Muscle of back (tissue), 11 donors: ENCODE measurements around the gene TRERF1. TPM values are rescaled to one million over a fixed set of nuclear protein-coding genes. Genes with fewer than 3 reads are reported as not detected.
A peak's percentile ranks its signal among the peaks of the same experiment; 100 is the strongest.

Source experiments
- DNase-seq, 3 donors: peaks; one replicate each; pipeline versions ENCODE4 v3.0.0 to v3.0.0-alpha.2; 2013
- polyA plus RNA-seq, 10 donors: library from polyadenylated mRNA; unstranded; fragments of 120-200 nt; gene quantifications; one replicate each; pipeline ENCODE4 v1.2.1, GENCODE V29; 2013; ENCODE audit not compliant: insufficient read length in 10 of 10

TRERF1 gene
- polyA plus RNA-seq, 10 donors = 7.1 to 12.6 (median 8.7) TPM

DNA sequence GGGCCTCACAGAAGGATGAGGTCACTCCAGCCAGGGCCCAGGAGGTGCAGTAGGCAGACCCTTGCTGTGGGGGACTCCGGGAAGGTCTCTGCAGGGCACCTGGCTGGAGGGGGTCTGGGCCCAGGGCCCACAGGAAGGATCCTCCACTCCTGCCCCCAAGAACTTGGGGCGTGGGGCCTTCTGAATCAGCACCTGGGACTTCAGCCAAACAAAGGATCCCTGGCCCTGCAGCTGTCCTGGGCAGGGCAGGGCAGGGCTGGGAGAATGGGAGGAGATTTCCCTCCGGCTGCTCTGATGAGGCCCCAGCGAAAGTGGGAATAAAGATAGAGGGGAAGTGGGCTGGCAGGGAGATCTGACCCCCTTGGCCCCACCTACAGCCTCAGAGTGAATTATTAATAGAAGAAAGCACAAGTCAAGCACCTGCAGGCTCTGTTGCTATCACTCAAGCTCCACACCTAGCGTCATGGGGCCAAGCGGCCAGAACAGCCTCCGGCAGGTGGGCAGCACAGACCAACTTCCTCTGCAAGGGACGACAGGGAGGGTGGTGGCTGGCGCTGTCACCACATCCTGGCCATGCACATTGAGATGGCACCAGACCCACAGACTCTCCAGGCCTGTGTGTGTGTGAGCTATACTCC lies 172.5 kb downstream of the TRERF1 start:
- DNase-seq = peak in 1 of 3 donors; percentile 72

DNA sequence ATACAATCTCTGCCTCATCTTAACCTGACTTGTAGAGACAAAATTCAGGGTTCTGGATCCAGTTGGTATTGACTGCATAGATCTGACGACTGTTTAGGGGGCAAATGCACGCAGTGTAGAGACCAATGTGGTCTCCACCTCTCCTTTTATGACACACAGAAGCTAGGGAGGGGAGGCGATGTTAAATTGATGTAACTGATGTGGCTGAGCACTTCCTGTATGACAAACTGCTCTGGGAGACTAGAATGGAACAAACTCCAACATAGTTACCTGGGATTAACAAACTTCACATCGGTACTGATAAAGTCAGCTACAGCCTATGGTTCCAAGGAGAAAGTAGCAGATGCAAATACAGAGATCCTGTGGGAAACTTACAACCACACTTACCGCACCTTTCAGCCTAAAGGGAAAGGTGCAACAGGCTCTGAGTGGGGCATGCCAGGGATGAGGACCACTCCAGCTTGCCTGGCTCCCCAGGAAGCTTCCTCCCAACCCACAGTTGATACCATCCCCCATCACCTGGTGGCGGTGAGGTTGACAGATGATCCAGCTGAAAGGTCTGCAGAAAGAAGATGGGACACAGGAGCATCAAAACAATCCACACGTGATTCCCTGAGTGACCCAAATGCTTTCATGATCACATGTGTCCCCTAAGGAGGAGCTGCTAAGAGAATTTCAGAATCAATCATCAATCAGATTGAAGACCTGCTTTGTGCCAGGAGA lies 173.4 kb downstream of the TRERF1 start:
- DNase-seq = no peak

DNA sequence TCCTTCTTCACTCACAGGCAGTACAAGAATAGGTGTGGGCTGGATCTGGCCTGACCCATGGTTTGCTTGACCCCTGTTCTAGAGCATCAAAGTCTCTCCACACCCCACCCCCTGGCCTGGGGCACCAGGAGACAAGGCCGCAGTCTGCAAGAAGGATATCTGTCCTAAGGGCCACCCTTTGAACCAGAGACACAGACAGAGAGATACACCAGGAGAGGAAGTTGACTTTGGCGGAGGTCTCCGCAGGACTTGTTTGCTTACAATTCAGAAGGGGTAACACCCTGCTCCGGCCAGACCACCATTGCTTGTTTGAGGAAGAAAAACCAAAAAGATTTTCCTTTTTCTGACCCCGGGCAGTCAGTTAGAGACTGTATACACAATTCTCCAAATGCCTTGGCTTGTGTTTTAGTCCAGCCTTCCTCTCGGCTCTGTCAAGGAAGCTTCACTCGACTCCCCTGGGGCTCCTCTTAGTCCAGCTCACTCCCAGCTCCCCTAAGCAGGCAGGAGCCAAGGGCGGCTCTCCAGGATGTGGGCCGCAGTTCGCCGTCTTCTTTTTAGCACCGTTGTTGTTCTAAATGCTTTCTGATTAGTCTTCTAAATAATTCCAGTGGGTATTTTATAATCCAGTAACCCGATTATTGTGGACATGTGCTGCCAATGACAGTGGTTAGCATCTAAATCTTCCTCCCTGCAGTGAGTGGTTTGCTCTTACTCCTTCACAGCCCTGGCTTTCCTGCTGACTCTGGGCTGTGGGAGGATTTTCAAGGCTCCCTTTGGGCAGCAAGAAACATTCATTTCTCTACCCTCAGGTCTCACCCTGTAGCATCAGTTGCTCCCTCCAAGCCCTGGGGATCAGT lies 175.5 kb downstream of the TRERF1 start:
- DNase-seq = peak; percentile 34 to 91 (median 77)

DNA sequence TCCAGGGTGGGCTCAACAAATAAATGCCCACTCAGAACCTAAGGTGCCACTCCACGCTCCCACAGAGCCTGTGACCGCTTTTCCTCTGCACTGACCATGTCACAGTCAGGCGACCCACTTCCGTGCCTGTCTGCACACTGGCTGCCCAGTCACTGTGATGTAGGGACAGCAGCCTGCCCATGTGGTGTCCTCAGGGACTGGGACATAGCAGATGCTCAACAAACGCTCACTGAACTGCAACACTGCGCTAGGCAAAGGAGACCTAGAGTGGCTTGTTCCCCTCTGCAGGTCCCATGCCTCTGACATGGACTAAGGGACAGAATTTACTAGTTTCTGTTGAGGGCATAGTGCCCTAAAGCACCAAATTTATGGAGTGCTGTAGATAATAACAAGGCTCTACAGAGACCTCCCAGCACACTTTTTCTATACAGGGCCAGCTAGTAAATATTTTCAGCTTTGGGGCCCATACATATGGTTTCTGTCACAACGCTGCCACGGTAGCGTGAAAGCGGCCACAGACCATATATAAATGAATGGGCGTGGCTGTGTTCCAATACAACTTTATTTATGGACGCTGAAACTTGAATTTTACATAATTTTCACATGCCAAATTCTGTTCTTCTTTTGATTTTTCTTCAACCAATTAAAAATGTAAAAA lies 176.2 kb downstream of the TRERF1 start:
- no peak for DNase-seq

DNA sequence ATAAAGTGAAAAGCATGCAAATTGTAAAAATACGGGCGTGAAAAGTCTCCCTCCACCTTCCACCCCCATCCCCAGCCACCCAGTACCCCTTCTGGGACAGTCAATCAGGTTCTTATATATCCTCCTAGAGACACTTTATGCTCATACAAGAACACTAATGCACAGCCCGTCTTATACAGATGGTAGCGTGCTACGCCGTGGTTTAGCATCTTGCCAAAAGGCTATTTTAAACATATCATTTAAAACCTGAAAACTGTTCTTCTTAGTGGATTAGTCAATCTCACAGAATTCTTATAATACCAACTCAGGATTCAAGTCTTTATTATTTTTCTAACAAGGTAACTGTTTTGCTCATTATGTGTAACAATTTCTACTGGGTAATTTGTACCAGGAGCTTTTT lies 176.8 kb downstream of the TRERF1 start:
- DNase-seq = no peak

DNA sequence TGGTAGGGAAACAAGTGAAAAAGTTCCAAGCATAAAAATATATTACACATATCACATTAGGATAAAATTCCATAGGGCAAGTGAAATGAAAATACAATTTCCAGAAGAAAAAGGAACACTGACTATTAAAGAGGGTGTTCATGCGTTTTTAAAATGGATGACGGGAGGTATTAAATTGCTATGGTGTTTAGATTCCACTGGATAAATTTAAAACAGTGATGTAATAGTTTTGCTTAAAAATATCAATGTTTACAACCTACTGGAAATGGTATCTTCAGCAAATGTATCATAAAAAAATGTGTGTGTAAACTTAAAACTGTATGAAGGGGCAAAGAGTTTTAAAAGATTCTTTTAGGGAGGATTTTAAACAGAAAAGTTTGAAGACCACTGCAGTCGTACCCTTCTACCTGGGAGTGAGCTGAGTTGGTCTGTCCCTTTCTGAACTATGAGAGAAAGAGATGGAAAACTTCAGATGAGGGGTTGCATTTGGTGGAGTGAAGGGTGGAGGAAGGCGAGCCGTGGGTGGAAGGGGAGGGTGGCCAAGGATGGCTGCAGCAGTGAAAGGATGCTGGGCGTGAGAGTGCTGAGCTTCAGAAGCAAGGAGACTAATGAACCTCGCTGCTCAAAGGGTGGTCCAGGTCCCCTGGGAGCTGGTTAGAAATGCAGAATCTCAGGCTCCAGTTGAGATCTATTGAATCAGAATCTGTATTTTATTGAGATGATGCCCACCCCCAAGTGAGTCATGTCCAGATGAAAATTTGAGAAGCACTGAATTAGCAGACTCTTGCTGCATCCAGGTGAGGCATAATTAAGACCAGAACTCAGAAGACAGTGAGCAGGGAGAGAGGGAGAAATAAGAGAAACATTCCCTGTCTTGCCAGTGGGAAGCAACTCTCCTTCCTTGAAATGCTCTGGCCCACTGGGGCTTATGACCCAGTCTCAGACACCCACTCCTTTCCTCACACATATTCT lies 179.6 kb downstream of the TRERF1 start:
- no peak for DNase-seq

DNA sequence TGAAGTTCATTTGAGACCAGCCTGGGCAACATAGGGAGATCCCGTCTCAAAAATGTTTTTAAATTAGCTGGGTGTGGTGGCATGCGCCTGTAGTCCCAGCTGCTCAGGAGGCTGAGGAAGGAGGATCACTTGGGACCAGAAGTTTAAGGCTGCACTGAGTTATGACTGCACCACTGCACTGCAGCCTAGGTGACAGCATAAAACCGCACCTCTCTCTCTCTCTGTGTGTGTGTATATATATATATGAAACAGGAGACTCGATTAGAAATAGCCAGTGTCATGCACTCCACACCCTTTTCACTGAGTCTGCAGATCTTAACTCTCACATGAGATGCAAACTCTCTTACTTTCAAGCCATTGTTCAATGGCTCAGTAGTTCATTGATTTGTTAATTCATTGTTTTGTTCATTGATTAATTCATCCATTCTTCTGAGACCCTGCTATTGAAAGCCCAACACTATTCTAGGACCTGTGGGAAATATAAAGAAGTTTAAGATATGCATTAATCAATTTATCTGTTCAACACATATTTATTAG lies 181.7 kb downstream of the TRERF1 start:
- no peak for DNase-seq

DNA sequence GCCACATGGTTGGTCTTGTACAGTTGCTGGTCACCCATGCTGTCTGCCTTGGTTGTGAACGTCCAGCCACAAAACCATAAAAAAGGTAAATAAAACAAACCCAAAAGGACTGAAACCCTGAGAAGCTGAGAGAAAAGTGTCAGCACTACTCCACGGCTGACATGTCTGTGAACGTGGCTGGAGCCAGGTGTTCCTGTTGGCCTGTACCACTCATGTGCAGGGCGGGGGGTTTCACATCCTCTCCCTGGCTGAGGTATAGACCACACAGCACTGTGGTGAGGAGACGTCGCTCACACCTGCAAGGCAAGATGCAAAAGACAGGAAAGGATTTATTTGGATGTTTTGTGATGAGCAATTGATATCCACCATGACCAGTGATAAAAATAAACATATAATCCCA lies 182.2 kb downstream of the TRERF1 start:
- DNase-seq = no peak

DNA sequence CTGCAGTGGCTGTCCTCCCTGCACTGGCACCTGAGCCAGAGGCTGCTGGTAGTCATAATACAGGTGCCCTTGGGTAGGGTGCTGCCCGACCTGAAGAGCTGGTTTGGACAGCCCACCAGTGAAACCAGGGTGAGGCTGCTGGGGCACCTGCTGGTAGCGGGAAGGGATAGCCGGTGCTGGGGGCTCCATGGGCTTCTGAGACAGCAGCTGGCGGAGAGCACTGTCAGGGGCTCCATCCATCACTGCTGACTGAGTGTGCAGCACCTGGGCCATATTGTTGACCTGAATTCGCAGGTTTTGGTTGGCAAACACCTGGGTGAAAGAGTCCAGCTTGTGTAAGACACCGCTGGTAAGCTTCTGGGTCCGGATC lies 182.9 kb downstream of the TRERF1 start:
- DNase-seq = no peak

DNA sequence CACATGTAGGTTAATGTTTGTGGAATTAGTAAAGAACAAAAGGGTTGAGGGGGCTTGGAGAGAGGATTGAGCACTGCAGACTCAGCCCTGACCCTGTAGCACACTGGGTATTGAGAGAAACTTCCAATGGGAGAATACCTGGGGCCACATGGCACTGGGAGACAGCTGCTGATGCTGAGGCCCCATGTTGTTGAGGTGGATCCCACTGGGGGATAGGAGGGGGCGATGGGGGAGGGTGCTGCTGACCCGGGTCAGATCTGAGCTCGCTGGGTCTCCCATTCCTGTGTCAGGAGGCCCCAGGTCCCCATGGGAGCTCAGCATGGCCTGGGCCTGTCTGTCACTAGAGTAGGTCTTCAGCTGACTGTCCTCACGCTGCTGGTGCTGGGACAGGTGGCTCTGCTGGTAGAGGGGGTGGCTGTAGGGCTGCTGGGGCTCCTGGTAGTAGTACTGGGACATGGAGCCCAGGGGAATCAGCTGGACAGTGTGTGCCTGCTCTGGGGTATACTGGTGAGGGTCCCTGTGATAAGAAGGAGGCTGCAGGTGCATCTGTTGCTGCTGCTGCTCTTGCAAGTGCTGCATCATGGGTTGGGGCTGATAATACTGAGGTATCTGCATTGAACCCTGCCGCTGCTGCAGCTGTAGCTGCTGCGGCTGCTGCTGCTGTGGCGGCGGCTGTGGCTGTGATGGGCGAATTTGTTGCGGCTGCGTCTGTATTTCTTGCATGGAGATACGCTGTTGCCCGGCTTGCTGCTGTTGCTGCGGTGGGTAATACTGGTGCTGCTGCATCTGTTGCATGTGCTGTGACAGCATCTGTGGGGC lies 183.5 kb downstream of the TRERF1 start:
- no peak for DNase-seq

DNA sequence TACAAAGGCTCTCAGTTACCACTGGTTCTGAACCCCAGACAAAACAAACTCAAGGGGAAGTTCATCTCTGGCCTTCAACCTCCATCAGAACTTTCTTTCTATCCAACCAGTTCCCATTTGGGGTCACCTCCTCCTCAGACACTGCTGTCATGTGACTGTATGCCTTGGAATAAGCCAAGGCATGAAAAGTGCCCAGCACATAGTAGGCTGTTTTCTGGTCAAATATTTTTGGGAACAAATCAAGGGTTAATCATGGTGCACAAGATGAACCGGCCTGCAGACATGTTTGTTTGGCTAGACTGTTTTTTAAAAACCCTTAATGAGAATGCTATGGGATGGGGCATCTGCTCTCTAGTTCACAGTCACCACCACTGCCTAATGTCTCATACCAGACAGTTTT lies 185.2 kb downstream of the TRERF1 start:
- no peak for DNase-seq

DNA sequence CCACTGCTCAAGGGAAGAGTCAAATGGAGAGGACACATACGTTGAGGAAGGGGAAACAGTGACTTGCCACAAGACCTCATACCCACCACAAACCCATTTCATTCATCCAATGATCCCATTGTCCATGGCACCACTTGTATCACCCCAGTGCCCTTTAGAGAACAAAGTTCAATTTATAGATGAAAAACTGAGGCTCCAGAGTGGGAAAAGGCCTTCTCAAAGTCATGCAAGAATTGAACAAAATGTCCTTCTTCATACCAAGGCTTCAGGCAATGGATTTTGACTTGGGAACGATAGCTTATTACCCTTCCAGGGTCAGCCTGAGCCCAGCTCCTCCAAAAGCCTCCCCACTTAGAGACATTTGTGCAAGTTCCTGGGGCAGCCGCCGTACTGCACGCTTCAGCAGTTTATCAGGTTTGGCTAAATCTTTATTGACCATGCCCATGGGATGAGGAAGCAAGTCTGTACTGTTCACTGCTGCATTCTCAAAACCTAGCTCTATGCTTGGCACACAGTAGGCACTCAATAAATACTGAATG lies 186.8 kb downstream of the TRERF1 start:
- no peak for DNase-seq

DNA sequence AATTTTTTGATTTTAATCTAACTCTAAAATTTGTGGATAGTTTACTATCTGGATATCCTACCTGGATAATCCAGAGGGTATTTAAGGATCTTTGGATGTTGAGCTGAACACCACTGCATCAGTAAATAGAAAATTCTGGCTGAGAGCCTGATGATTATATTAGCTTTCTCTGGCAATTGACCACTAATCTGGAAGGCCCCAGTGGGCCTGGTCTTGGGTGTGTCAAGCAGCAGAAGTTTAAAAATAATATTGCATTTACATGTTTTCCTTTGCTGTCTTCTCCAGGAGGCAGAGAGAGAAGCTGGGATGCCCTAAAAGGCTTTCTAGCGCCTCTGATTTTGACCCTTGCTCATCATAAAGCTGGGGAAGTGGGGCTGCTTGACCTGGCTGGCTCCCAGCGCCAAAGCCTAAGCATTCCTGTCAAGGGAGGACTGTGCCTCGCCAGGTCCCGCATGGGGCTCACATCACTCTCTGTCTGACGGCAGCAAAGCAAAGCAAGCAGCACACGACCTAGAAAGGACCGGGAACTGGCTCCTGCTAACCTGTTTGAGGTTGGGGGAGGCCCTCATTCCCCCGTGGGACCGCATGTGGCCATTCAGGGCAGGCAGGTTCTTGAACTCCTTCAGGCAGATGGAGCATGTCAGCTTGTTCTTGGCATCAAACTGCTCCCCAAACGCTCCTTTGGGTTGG lies 187.4 kb downstream of the TRERF1 start:
- no peak for DNase-seq

DNA sequence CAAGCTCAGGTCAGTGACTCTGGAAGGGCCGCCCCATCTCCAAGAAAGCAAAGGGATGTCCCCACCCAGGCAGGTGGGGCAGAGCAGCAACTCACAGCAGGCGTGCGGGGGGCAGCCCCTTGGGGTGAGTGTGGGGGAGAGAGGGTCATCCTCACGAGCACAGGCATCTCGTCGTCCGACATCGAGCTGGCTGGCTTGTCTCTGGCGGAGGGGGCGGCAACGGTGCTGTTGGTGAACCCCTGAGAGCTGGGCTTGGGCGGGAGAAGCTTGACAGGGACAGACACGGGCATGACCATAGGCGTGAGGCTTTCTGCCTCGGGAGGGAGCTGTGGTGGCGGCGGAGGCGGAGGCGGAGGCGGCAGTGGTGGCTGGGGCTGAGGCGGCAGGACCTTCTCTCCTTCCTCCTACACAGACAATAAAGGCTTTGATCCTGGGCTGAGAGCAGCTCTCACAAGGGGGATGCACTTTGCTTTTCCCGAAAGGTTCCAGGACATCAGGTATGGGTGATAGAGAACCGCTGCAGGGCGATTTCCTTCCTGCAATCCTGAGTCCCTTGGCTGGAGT lies 188.5 kb downstream of the TRERF1 start:
- no peak for DNase-seq

DNA sequence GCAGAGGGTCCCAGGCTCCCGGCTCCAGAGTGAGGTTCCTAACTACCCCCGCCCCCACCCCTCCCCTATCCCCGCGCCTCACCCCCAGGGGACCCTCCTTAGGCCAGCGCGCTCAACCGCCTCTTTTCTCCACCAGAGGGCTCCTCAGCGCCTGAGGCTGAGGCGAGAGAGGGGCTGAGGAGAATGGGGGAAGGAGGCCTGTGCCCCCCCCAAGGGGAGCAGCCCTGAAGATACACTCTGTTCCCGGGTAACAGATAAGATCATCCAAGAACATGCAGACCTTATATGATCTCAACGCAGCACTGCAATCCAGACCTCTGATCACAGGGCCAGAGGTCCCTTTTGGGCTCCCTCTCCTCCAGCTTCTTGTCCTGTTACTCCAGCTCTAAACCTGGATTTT lies 190.8 kb downstream of the TRERF1 start:
- DNase-seq = peak in 1 of 3 donors; percentile 63

DNA sequence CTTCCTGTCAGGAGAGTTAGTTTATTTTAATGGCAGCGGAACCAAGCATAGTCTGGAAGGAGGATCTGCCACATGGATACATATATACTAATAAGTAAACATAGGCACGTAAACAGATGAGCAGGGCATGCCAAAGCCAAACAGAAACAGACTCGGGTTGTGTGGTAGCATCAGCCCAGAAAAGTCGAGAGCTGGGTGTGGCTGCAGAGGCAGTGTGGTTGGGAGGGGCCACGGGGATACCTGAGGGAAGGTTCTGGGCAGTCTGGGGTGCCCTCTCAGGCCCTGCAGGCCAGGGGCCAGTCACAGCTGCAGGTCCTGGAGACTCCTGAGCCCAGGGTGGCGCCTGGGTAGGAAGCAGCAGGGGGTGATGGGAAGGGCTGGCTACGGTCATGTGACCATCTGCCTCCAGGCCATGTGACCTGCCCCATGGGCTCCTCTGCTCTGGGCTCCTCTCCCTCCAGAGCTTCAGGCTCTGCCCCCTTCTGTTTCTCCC lies 191.3 kb downstream of the TRERF1 start:
- peak in 1 of 3 donors; percentile 63 for DNase-seq

DNA sequence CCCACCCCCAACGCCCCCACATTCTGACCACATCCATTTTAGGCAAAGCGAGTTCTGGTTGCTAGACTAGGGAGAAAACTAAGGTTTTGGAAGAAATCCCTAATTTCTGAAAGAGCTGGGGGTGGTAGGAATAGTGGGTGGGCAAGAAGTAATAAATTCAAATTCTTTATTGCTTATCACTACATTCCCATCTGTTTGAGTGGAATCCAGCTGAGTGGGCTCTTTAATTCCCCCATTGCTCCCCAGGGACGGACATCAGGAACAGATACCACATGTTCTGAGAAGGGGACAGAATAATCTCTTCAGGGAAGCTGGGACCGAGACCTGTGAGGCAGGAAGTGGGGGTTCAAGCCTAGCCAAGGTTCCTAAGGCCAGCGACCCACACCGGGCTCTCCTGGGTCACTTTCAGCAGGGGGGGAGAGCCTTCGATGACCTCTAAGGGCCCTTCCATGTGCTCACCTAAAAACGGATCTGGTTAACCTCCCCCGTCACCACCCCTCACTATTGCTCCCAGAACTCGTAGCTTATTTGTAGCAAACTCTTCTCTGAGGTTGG lies 191.8 kb downstream of the TRERF1 start:
- DNase-seq = peak in 1 of 3 donors; percentile 66

DNA sequence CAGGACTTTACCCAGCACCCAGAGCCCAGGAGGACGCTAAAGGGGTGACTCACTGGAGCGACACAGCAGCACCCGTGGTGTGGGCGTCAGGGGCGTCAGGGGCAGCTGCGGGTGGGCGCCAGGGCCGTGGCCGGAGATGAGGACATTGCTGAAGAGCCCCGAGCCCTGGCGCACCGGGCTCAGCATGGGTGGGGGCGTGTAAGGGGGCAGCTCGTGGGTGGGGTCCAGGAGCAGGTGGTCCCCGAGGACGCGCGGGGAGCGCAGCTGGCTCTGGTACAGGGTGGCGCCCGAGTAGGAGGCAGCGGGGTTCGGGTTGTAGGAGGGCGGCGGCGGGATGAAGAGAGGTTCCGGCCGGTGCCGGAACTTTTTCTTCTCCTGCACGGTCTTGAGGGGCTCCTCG lies 192.4 kb downstream of the TRERF1 start:
- DNase-seq = no peak
